ELR (cell line): ENCODE data around the gene PLCB1.
A peak's percentile ranks its signal among the peaks of the same experiment; 100 is the strongest.
"Not testable (repeated sequence)": the region's sequence is repeated elsewhere in the genome, so short reads cannot be mapped to it uniquely, and the experiment has no call there.

Experiments
- DNase-seq: peaks from one replicate; pipeline ENCODE4 v3.0.0-alpha.2; 2015; ENCODE audit warnings: low read depth

Gene PLCB1

DNA sequence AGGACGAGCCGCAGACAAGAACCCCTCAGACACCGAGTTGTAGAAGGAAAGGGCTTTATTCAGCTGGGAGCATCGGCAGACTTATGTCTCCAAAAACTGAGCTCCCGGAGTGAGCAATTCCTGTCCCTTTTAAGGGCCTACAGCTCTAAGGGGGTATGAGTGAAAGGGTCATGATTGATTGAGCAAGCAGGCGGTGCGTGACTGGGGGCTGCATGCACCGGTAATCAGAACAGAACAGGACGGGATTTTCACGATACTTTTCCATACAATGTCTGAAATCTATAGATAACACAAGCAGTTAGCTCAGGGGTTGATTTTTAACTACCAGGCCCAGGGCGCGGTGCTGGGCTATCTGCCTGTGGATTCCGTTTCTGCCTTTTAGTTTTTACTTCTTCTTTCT, 710.5 kb downstream of the PLCB1 start:
- no peak for DNase-seq

GRCh38 chr20:8844179-8844578, 712.1 kb downstream of the PLCB1 start:
- DNase-seq = no peak

DNA sequence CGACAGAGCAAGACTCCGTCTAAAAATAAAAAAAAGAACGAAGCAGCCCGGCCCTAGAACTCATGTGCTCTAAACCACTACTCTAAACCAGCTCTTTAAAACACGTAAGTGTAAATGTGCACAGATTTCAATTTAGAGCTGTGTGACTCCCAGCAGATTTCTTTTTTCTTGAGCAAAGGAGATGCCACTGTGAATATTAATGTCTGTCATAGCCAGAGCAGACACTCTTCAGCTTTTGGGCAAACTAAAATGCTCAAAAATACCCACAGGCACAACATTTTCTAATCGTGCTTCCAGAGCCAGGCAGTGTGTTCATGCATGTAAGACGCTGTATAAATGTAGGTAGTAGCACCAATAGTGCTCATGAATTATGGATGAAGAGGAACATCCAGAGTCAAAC, 717.9 kb downstream of the PLCB1 start:
- DNase-seq = no peak

DNA sequence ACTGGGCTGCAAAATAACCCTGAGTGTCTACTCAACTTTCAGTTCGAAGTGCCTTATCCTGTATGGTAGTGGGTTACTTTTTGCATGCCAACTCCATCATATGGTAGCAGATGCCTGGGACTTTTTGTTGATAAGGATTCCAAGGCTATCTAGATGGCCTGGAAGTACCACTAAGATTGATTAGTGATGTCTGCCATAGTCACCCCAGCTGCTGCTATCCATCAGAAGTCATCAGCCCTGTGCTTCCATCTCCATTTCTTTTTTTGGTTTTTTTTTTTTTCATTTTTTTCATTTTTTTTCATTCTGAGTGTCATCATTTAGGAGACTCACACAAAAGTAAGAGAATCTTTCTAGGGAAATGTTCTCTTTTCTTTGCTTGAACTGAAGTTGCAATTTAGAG, 719.4 kb downstream of the PLCB1 start:
- no peak for DNase-seq

GRCh38 chr20:8851919-8852318, 719.9 kb downstream of the PLCB1 start:
- DNase-seq = not testable (repeated sequence)

DNA sequence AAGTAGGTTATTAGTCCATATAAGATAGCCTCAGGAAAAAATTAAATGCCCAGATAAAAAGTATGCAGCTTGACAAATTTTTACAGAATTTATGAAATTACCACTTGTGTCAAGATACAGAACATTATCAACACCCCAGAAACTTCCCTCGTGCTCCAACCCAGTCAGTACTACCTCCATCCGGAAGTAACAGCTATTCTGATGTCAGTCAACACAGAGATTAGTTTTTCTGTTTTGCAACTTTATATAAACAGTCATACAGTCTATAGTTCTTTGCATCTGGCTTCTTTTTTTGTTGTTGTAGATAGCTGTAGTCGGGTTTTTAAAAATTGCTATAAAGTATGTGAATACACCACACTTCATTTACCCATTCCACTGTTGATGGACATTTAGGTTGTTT, 721.1 kb downstream of the PLCB1 start:
- DNase-seq = not testable (repeated sequence)

DNA sequence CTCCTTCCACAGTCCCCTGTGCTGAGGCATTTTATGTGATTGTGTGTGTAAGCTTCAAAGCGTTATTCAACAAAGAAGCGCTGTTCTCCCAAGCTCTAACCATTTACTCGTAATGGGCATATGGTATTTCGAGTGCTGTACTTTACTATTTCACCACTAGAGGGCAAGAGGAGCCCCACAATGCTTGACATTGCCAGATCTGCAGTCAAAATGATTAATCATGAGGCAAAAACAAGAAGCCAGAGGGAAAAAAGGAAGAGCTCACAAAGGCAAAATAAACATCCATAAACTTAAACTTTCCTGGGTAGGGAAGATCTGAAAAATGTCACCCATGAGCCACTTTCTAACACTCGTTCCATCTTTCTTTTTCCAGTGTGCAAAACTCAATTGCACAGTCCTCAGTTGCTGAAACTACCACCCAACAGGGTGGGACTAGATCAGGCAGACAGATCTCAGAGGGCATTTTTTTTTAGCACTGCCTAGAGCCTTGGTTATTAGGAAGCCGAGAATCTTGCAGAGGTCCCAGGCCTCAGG, 721.8 kb downstream of the PLCB1 start:
- peak; percentile 86 for DNase-seq

DNA sequence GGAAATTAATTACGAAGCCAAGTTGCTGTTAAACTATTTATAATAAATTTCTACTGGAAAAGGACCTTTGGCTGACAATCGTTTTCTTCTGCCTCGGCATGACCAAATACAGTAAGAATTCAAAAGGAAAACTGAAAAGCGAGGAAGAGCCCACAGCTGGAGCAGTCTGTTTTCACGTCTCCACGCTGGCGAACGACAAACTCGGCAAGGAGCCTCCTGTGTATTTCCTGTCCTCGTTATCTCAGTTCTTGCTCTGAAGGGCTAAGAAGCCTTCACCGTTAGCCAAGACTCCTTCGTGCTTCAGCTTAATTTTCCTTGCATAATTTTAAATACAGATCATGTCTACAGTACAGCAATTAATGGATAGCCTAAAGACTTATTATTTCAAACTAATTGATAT, 722.5 kb downstream of the PLCB1 start:
- DNase-seq = peak; percentile 37

- peak; percentile 50 for DNase-seq
These were observed 723.2 kb downstream of the PLCB1 start for GRCh38 chr20:8855315-8855714.

- DNase-seq = no peak
These were observed 724.6 kb downstream of the PLCB1 start for GRCh38 chr20:8856668-8857067.

GRCh38 chr20:8858181-8858787, 726.2 kb downstream of the PLCB1 start:
- no peak for DNase-seq

GRCh38 chr20:8860011-8860495, 728.0 kb downstream of the PLCB1 start:
- peak; percentile 90 for DNase-seq

GRCh38 chr20:8862092-8862491, 730.0 kb downstream of the PLCB1 start:
- no peak for DNase-seq

GRCh38 chr20:8865636-8866035, 733.6 kb downstream of the PLCB1 start:
- no peak for DNase-seq

- no peak for DNase-seq
These were observed 735.1 kb downstream of the PLCB1 start for GRCh38 chr20:8867038-8867740.

DNA sequence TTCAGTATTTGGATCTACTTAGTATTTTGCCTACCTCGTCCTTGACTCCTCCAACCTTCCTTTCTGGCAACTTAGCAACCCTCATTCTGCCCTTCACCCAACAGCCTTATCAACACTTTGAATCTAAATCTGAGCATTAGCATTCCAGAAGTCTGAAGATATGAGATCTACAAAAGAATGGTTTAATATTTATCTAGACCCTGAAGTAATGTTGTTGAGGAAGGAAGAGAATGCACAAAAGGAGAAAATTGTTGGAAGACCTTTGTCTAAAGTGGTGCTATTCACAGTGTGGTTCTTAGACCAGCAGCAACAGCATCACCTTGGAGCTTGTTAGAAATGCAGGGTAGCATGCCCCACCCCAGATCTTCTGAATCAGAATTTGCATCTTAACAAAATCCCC, 738.6 kb downstream of the PLCB1 start:
- DNase-seq = no peak

- DNase-seq = no peak
These were observed 742.4 kb downstream of the PLCB1 start for GRCh38 chr20:8874437-8874836.

- DNase-seq = peak; percentile 28
These were observed 743.5 kb downstream of the PLCB1 start for GRCh38 chr20:8875586-8875985.

DNA sequence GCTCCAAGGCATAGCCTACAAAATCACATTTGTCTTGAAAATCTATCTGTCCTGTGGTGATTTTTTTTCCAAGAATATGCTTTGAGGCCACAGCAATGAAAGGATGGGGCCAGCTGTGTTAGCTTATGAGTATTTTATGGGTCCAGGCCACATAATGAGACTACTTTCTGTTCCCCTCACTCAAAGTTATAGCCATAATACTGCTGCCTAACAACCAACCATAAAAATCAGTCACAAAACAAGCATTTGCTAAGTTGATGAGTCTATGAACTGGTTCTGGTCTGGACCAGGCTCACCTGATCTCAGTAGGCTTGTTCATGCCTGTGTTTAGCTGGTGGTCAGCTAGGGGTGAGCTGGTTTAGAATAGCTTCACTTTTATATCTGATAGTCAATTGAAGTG, 744.3 kb downstream of the PLCB1 start:
- no peak for DNase-seq

- DNase-seq = no peak
These were observed 745.2 kb downstream of the PLCB1 start for GRCh38 chr20:8877294-8877693.

DNA sequence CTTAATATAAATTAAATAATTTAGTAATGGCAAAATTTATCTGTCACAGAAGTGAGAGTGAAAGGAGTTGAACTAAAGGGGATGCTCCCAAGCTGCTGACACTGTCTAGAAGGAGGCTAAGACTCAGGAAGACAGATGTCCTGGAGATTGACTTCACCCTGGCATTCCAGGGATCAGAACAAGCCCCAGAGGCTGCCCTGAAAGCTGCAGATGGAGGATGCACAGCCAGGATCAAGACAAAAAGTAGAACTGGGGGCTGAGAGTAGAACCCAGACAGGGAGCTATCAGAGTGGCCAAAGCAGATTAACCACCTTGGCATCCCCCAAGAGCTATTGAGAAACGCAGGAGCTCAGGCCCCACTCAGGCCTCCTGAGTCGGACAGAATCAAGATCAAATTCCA, 747.6 kb downstream of the PLCB1 start:
- DNase-seq = no peak

GRCh38 chr20:8880085-8880853, 748.2 kb downstream of the PLCB1 start:
- DNase-seq = no peak

- no peak for DNase-seq
These were observed 759.0 kb downstream of the PLCB1 start for GRCh38 chr20:8891039-8891438.
